ENCODE measurements around the gene COQ9.
"Not testable (repeated sequence)": the region's sequence is repeated elsewhere in the genome, so short reads cannot be mapped to it uniquely, and the experiment has no call there.

COQ9 gene

DNA sequence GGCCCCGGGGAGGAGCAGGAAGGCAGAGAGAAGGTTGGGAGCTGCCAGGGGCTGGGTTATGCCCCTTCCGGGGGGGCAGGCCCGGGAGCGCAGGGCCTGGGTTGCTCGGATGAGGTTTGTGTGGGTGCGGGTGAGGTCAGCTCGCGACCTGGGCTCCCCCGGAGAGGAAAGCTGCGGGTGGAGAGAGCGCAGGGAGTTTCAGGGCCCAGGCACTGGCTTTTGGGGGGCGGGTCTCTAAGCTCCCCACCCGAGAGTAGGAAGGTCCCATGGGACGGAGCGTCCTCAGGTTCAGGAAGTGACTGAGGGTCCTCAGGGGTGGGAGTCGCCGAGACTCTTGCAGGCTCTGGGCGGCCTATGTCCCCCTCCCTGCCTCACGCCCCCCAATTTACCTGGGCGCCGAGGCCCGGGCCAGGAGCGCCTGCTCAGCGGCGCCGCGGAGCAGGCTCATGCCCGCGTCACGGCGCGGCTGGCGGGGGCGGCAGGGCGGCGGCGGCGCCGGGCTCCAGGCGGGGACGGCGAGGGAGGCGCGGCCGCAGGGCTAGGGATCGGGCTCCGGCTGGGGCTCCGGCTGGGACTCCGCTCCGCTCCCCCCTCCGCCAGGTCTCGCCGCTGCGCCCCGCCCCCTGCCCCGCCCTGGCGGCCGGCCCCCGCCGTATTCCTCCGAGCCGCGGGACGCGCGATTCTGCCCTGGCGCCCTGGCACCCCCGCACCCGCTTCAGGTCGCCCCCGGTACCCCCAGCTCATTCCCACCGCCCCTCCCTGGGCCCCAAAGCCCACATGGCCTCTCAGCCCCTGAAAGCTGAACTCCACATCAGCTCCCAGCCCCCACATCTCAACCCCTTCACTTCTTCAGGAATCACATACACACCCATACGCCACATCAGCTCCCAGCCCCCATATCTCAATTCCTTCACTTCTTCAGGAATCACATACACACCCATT, 38.9 kb downstream of the COQ9 start, which contains the start of gene DOK4:
TSS of gene DOK4 (minus strand) at position 578 of the 942 bp plus-strand sequence. CDS start 6,986 bp downstream, outside the sequence.
- peak; percentile 99 for DNase-seq (ENCODE audit: low spot score)

DNA sequence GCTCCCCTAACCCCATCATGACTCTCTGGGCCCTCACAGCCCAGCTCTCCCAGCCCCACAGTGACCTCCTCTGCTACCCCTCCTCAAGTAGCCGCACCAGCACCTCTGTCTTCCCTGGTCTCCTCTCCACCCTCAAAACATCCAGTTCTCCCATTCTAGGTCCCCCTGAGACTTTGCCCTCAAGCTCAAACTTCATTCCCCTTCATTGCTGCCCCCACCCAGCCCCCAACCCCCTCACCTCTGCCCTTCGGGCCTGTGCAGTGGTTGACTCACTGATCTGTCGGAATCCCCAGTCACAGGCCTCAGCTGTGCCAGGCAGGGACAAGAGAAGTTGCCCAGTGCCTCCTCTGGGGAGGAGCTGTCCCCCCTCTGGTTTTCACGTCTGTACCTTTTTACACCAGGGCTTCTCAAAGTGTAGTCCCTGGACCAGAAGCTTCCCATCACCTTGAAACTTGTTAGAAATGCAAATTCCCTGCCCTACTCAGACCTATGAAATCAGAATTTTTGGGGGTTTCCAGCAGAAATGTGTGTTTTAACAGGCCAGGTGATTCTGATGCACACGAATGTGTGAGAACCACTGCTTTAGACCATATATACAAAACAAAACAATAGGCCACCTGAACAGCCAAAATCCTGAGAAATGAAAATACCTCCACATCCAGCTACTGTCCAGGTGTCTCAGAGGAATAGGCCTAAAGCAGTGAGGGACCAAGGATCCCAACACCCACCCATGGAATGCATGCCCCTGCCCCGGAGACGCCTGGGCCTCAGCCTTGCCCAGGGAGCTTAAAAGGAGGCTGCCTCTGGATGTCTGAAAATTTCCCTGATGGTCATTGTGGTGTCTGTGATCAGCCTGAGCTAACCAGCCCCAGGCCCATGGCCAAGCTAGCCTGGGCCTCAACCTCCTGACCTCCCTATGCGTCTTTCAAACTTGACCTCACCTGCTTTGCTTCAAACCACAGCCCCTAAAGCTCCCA, 39.9 kb downstream of the COQ9 start:
- no peak for DNase-seq (ENCODE audit: low spot score)

DNA sequence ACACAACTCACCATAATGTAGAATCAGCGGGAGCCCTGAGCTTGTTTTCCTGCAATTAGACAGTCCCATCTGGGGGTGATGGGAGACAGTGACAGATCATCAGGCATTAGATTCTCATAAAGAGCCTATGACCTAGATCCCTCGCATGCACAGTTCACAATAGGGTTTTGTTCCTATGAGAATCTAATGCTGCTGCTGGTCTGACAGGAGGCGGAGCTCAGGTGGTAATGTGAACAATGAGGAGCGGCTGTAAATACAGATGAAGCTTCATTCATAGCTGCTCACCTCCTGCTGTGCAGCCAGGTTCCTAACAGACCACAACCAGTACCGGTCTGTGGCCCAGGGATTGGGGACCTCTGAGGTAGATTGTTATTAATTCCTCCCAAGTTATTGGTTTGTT, 42.0 kb downstream of the COQ9 start:
- DNase-seq (ENCODE audit: low spot score) = no peak

- DNase-seq (ENCODE audit: low spot score) = no peak
Observed at GRCh38 chr16:57493767-57494166, 46.5 kb downstream of the COQ9 start.

- no peak for DNase-seq (ENCODE audit: low spot score)
Observed at GRCh38 chr16:57497121-57497520, 49.8 kb downstream of the COQ9 start.

DNA sequence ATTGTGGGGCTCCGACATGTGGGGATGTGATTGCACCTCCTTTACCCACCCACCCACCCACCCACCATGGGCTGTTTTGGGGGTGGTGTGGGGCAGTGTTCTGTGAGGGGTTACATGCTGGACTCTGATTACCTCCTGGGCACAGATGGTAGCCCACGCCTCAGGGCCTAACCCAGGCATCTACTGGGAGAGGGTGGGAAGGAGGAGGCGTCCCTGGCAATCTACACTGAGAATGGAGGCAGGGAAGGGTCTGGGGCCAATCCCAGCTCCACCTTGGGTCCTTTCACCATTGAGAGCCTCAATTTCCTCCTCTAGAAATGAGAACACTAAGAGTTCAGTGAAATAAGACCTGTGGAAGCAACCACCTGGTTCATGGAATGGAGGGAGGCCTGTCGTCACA, 50.8 kb downstream of the COQ9 start:
- no peak for DNase-seq (ENCODE audit: low spot score)

GRCh38 chr16:57499941-57500340, 52.7 kb downstream of the COQ9 start:
- not testable (repeated sequence) for DNase-seq (ENCODE audit: low spot score)

DNA sequence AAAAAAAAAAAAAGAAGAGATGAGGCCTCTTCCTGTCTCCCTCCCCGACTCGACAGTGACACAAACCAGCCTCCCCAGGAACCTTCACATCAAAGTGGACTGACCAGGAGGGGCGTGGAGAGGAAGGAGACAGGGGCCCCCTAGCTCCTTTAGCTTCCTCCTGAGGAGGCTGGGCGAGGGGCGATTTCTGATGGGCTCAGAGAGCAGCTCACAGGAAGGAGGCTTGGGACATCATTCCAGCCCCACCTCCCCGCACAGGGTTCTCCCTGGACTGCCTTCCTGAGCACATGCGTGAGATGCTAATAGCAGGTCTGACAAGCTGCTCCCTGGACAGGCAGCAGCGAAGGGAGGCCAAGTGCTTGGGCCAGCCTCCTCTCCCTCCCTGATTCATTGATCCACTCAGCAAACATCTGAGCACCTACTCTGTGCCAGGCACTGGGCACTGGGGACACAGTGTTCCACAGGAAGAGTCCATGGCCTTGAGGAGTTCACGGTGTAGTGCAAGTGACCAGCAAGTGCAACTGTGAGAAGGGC, 53.4 kb downstream of the COQ9 start:
- DNase-seq (ENCODE audit: low spot score) = no peak

- DNase-seq (ENCODE audit: low spot score) = no peak
Observed at GRCh38 chr16:57501492-57501891, 54.2 kb downstream of the COQ9 start.

DNA sequence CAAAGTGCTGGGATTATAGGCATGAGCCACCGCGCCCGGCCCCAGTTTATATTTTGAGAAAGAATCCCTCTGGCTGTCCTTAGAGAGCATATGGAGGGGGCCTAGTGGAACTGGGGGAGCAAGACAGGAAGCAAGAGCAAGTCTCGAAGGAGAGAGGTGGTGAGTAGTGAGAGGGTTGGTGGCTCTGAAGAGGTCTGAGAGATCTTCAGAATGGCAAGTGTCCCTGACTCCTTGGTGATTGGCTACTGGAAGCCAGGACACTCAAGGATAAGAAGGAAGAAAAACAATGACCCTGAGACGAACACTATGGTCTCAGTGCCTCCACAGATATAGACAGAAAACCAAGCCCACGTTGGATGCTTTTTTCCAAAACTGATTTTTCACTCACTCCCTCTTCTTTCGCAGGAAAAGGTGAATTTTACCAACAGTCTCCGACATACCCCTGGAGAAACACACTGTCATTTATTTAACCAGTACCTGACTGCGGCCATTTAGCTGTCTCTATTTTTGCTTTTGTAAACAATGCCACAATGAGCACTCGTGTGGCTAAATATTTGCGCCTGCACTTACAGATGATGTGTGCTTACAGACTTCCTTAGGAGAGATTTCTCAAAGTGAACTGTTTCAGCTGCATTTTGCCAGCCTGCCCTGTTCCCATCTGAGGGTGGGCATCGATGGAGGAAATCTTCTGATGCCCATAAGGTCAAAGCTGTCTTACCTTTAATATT, 54.9 kb downstream of the COQ9 start:
- no peak for DNase-seq (ENCODE audit: low spot score)

- peak; percentile 64 for DNase-seq (ENCODE audit: low spot score)
Observed at GRCh38 chr16:57503366-57503765, 56.1 kb downstream of the COQ9 start.

GRCh38 chr16:57504001-57504400, 56.7 kb downstream of the COQ9 start:
- no peak for DNase-seq (ENCODE audit: low spot score)

DNA sequence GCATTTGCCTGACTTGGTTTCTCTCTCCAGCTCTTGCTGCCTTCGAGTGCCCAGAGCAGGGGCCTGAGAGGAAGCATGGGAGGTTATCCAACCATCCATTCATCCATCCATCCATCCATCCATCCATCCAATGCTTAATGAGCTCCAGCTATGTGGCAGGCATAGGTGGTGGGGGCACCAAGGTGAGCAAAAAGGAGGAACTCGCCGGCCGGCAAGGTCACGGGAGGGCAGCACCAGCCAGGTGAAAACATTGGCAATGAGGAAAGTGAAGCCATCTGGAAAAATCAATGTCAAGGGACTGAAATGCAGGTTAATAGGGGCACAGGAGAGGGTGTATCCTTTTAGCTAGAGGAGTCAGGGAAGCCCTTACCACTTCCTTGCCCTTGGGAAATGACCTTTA, 57.2 kb downstream of the COQ9 start:
- DNase-seq (ENCODE audit: low spot score) = no peak

DNA sequence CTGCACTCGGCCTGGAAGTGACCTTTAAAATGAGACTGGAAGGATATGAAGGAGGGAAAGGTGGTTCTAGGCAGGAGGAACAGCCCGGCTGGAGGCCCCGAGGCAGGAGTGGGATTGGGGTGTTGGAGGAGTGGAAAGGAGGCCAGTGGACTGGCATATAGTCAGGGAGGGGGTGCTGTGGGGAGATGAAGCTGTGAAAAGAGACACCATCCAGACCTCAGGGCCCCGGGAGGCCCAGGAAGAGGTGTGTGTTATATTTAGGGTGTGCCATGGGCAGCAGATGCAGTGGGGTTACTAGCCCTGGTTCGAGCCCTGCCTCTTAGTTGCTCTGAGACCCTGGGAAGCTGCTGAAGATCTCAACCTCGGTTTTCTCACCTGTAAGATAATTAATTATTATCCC, 57.9 kb downstream of the COQ9 start:
- DNase-seq (ENCODE audit: low spot score) = no peak

DNA sequence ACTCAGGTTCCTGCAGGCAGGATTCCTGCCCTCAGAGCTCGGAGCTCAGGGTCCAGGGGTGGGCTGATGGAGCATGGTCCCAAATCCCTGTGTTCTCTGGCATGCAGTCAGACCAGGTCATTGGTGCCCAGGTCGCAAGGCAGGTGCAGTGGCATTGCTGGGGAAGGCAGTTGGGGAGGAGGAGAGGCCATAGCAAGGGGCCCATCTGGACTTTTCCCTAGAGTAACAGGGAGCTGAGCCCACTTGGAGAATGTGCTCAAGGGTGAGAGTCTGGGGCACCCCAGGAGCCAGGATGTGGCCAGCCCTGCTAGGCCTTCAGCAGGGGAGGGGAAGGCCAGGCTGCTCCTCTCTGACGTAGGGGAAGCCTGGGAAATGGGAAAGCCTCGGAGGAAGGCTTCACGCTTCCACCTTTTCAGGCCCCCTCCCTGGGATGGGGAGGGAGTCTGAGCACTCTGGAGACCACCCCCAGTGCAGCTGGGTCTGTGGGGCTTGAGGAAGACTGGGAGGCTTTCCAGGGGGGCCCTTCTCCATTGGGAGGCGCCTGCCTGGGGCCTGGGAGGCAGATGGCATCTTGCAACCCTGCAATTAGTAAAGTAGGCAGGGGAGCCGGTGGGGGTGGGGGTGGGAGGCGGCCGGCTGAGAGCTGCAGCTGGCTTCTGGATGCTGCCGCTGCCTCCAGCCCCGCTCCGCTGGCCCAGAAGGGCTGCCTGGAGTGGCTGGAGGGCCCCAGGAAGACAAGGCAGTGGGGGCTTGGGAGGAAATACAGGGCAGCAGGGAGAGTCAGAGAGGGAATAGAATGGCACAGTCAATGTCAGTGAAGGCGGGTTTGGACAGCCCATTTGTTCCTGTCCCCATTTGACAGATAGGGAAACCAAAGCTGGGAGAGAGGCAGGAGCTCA, 60.1 kb downstream of the COQ9 start:
- peak; percentile 57 for DNase-seq (ENCODE audit: low spot score)

GRCh38 chr16:57508035-57508425, 60.8 kb downstream of the COQ9 start:
- no peak for DNase-seq (ENCODE audit: low spot score)

DNA sequence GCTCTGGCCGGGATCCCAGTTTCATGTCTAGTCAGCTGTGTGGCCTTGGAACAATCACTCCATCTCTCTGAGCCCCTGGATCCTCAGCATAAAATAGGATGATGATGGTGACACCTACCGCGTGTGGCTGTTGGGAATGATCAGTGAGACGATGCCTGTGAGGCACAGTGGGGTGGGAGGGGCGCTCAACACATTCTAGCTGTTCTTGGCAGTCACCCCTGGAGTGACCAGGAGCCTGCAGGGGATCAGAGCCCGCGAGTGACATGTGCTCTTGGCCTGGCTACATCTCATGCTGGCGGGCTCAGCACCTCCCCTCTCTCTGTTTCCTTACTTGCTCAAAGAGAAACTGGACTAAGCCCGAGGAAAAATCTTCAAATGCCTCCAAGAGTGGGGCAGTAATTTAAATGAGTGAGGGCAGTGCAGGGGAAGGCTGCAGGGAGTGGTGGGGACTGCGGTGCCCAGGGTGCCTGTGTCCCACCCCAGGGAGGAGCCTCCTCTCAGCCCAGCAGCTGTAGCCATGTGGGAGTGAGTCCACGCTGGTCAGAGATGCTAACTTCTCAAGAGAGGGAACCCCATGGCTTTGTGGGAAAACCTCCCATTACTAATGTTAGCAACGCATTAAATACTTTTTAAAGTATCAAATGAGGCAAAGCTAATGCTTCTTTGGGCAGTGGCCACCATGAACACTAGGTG, 62.1 kb downstream of the COQ9 start:
- DNase-seq (ENCODE audit: low spot score) = no peak

DNA sequence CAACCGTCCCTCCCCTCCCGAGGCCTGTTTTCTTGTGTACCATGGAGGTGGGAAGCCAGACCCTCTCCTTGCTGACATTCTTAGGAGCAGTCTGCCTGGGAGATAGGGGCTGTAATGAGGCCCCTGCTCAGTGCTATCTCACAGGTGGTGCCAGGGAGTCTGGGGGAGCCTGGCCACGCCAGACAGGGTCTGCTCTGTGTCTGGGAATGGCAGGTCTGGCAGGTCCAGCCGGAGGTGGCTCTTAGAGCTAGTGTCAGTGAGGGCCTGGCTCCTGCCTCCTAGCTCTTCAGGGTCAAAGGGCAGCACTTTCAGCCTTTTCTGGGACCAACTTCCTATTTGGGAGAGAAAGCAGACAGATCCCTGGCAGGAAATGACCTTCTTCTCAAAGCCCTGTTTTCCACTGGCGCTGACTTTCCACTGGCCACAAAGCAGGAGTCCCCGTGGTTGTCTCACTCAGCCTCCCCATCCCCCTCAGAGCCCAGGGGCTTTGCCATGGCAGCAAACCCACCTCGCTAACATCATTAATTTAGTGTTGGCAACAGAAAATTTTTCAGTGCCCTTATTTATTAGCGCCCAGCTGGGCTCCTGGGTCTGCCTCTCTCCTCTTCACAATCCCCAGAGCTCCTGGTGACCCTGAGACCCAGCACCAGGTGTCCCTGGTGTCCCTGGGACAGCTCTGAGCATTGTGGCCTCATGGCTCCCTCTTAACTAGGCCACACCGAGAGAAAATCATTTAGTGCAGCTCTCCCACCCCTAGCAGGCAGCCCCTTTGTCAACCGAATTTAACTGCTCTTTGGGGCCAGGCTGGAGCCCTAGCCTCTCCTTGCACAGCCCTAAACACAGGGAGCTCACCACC, 63.0 kb downstream of the COQ9 start:
- no peak for DNase-seq (ENCODE audit: low spot score)
